Neuronal stem cell (in vitro differentiated cells): ENCODE data around the gene BARHL1.

Experiments used
- DNase-seq: peaks from one replicate; pipeline ENCODE4 v3.0.0-alpha.2; 2013; ENCODE audit warnings: low spot score
- H2AFZ ChIP-seq: one replicate; pipeline ENCODE4 v1.6.1; 2013; ENCODE audit warnings: mild to moderate bottlenecking, low read length, inconsistent platforms
- H2AK5ac ChIP-seq: 2 replicates; pipeline ENCODE4 v1.6.1; 2013; ENCODE audit warnings: low read depth, mild to moderate bottlenecking, inconsistent platforms, low read length, moderate library complexity, mixed read lengths
- H2BK120ac ChIP-seq: 2 replicates; pipeline ENCODE4 v1.6.1; 2013; ENCODE audit warnings: low read depth, mild to moderate bottlenecking, inconsistent platforms, low read length, moderate library complexity, mixed read lengths
- H2BK12ac ChIP-seq: one replicate; pipeline ENCODE4 v1.6.1; 2013; ENCODE audit warnings: low read length, inconsistent platforms
- H2BK15ac ChIP-seq: 2 replicates; pipeline ENCODE4 v1.6.1; 2013; ENCODE audit warnings: mild to moderate bottlenecking, low read length, inconsistent platforms, mixed read lengths
- H2BK5ac ChIP-seq: one replicate; pipeline ENCODE4 v1.6.1; 2013; ENCODE audit warnings: inconsistent platforms, mild to moderate bottlenecking, low read length, moderate library complexity
- H3K14ac ChIP-seq: one replicate; pipeline ENCODE4 v1.6.1; 2013; ENCODE audit warnings: low read length, inconsistent platforms
- H3K18ac ChIP-seq: 2 replicates; pipeline ENCODE4 v1.6.1; 2013; ENCODE audit warnings: low read length, inconsistent platforms
- H3K23ac ChIP-seq: 2 replicates; pipeline ENCODE4 v1.6.1; 2013; ENCODE audit warnings: low read depth, mild to moderate bottlenecking, mixed read lengths, low read length, inconsistent platforms; ENCODE audit not compliant: poor library complexity
- H3K27ac ChIP-seq: replicated peaks from 3 replicates; pipeline ENCODE4 v1.5.1; 2013; ENCODE audit warnings: low read length, inconsistent platforms
- H3K27me3 ChIP-seq, 3 experiments: 2 replicates each; pipeline ENCODE4 v1.6.1; 2013; ENCODE audit warnings: low read length in 3 of 3, mild to moderate bottlenecking in 2 of 3, inconsistent platforms in 1 of 3, low read depth in 1 of 3, mixed read lengths in 1 of 3, moderate library complexity in 1 of 3; ENCODE audit not compliant: control insufficient read depth in 3 of 3, insufficient read depth in 3 of 3
- H3K36me3 ChIP-seq, 2 donors: replicated peaks in 1 of 2; 2 replicates each; pipeline ENCODE4 v1.6.1; 2013; ENCODE audit warnings: low read length in 2 of 2; ENCODE audit not compliant: control insufficient read depth in 2 of 2, insufficient read depth in 2 of 2
- H3K4ac ChIP-seq: 2 replicates; pipeline ENCODE4 v1.6.1; 2013; ENCODE audit warnings: inconsistent platforms, mild to moderate bottlenecking, low read length, moderate library complexity
- H3K4me1 ChIP-seq, 2 donors: 1 replicate in 1 of 2; 2 replicates in 1 of 2; pipeline ENCODE4 v1.6.1; 2013; ENCODE audit warnings: low read length in 2 of 2, low read depth in 1 of 2; ENCODE audit not compliant: control insufficient read depth in 2 of 2, insufficient read depth in 1 of 2
- H3K4me2 ChIP-seq: one replicate; pipeline ENCODE4 v1.6.1; 2013; ENCODE audit warnings: mild to moderate bottlenecking, low read length, inconsistent platforms; ENCODE audit not compliant: insufficient read depth, poor library complexity, severe bottlenecking
- H3K4me3 ChIP-seq, 2 donors: 2 replicates each; pipeline ENCODE4 v1.5.1; 2013; ENCODE audit warnings: low read length in 2 of 2, mild to moderate bottlenecking in 2 of 2, inconsistent platforms in 1 of 2, moderate library complexity in 1 of 2
- H3K79me1 ChIP-seq: one replicate; pipeline ENCODE4 v1.6.1; 2013; ENCODE audit warnings: low read depth, mild to moderate bottlenecking, inconsistent platforms, low read length, moderate library complexity
- H3K9ac ChIP-seq: one replicate; pipeline ENCODE4 v1.6.1; 2013; ENCODE audit warnings: mild to moderate bottlenecking, low read depth, low read length, inconsistent platforms; ENCODE audit not compliant: poor library complexity
- H3K9me3 ChIP-seq, 2 donors: replicated peaks in 1 of 2; 2 replicates each; pipeline versions ENCODE3 to v1.6.1; 2013; ENCODE audit warnings: low read length in 2 of 2, mild to moderate bottlenecking in 2 of 2, inconsistent platforms in 1 of 2, low read depth in 1 of 2, mixed read lengths in 1 of 2, moderate library complexity in 1 of 2; ENCODE audit not compliant: control insufficient read depth in 2 of 2, insufficient read depth in 1 of 2
- H4K8ac ChIP-seq: one replicate; pipeline ENCODE4 v1.6.1; 2013; ENCODE audit warnings: low read depth, mild to moderate bottlenecking, inconsistent platforms, low read length, moderate library complexity
- H4K91ac ChIP-seq: one replicate; pipeline ENCODE4 v1.6.1; 2013; ENCODE audit warnings: low read length, low read depth, mild to moderate bottlenecking, inconsistent platforms; ENCODE audit not compliant: poor library complexity
- WGBS, 2 donors: extraction: QIAGEN DNeasy Blood & Tissue Kit; methylation state at CpG; one replicate each; pipeline ENCODE4 v1.1.7; 2013; ENCODE audit warnings: missing lambda C conversion rate in 2 of 2, mixed read lengths in 1 of 2; ENCODE audit not compliant: insufficient read length in 2 of 2, insufficient replicate concordance in 1 of 2; ENCODE audit errors: extremely low coverage in 2 of 2; 5-methylcytosine and 5-hydroxymethylcytosine counted together

The BARHL1 gene

DNA sequence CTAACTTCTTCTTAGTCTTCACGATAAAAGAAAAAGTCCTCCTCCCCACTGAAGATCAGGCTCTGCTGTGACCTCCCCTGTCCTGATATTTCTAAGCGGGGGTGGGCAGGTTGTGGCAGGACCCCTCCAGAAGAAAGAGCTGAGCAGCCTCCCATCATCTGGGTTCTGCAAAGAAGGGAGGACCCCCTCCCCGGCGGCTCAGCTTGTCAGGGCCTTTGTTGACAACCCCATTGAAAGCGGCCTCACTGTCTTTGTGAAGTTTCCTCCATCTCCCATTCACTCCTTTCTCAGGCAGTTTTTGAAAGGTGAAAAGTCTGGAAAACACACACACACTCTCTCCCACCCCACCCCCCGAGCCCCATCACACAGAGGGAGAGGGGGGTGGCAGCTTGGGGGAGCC is 26.2 kb upstream of the BARHL1 start:
- no peak overlapping the region for H4K91ac ChIP-seq
- H3K14ac ChIP-seq, result no peak overlapping the region
- no peaks in the 10 kb centered on the region for H3K36me3 ChIP-seq
- no peaks in the 10 kb centered on the region for H3K79me1 ChIP-seq
- peak overlapping the region; percentile 31 for H3K18ac ChIP-seq
- peak overlapping the region; percentile 77 for H2AFZ ChIP-seq
- peak overlapping the region; percentile 43 for H2BK15ac ChIP-seq
- H3K9ac ChIP-seq, result no peak overlapping the region
- H2BK12ac ChIP-seq, result no peak overlapping the region
- no peak overlapping the region for H4K8ac ChIP-seq
- peaks cover 22 to 34% of the 10 kb centered on the region in 2 donors for H3K4me1 ChIP-seq
- H3K4me3 ChIP-seq, result no peak overlapping the region
- peaks cover 2 to 4% of the 10 kb centered on the region in 2 donors for H3K9me3 ChIP-seq
- H3K4me2 ChIP-seq, result peak overlapping the region; percentile 57
- no peak for DNase-seq
- no CpG with 5 or more reads among the region's 6 CpGs for WGBS, 2 donors
- H3K27me3 ChIP-seq, result peaks cover 0 to 31% (median 0%) of the 10 kb centered on the region in 3 experiments
- H2BK120ac ChIP-seq, result no peak overlapping the region
- H3K27ac ChIP-seq, result peak overlapping the region; percentile 94
- H3K23ac ChIP-seq, result no peak overlapping the region
- H2BK5ac ChIP-seq, result peak overlapping the region; percentile 79
- peak overlapping the region; percentile 56 for H2AK5ac ChIP-seq
- H3K4ac ChIP-seq, result no peak overlapping the region

GRCh38 chr9:132556714-132557113 is 25.7 kb upstream of the BARHL1 start:
- peak overlapping the region; percentile 77 for H2AFZ ChIP-seq
- H4K8ac ChIP-seq, result no peak overlapping the region
- peak overlapping the region; percentile 97 for H3K18ac ChIP-seq
- no peak overlapping the region for H3K14ac ChIP-seq
- H3K9me3 ChIP-seq, result peaks cover 2 to 4% of the 10 kb centered on the region in 2 donors
- H3K4me2 ChIP-seq, result peak overlapping the region; percentile 40
- no peak overlapping the region for H3K23ac ChIP-seq
- no peak overlapping the region for H3K4ac ChIP-seq
- no peaks in the 10 kb centered on the region for H3K79me1 ChIP-seq
- H2BK120ac ChIP-seq, result peak overlapping the region; percentile 98
- peak overlapping the region; percentile 30 for H2BK15ac ChIP-seq
- peaks cover 25 to 37% of the 10 kb centered on the region in 2 donors for H3K4me1 ChIP-seq
- H3K27me3 ChIP-seq, result peaks cover 0 to 36% (median 0%) of the 10 kb centered on the region in 3 experiments
- no CpG with 5 or more reads among the region's 26 CpGs for WGBS, 2 donors
- no peak overlapping the region for H3K9ac ChIP-seq
- H3K36me3 ChIP-seq, result no peaks in the 10 kb centered on the region
- H2BK5ac ChIP-seq, result peak overlapping the region; percentile 79
- H4K91ac ChIP-seq, result no peak overlapping the region
- DNase-seq, result no peak
- no peak overlapping the region for H2AK5ac ChIP-seq
- H2BK12ac ChIP-seq, result peak overlapping the region; percentile 8
- peak overlapping the region; percentile 94 for H3K27ac ChIP-seq
- no peak overlapping the region for H3K4me3 ChIP-seq

GRCh38 chr9:132557159-132557558 is 25.2 kb upstream of the BARHL1 start:
- Histone ChIP-seq H3K36me3 (no peaks in the 10 kb centered on the region), H3K14ac (no peak overlapping the region), H3K9ac (peak overlapping the region; percentile 64), H2AK5ac (peak overlapping the region; percentile 93), H2BK15ac (peak overlapping the region; percentile 30), H3K79me1 (no peaks in the 10 kb centered on the region), H4K8ac (no peak overlapping the region), H2BK120ac (peak overlapping the region; percentile 98), H3K4me2 (no peak overlapping the region), H2BK5ac (peak overlapping the region; percentile 79), H3K4ac (no peak overlapping the region), H2AFZ (no peak overlapping the region), H3K18ac (peak overlapping the region; percentile 97), H3K27me3 (peaks cover 0 to 40% (median 0%) of the 10 kb centered on the region in 3 experiments), H3K23ac (no peak overlapping the region), H3K27ac (peak overlapping the region; percentile 94), H2BK12ac (peak overlapping the region; percentile 8), H4K91ac (no peak overlapping the region), H3K4me1 (peaks cover 29 to 36% of the 10 kb centered on the region in 2 donors), H3K4me3 (no peak overlapping the region), H3K9me3 (peaks cover 2 to 4% of the 10 kb centered on the region in 2 donors)
- no peak for DNase-seq
- no CpG with 5 or more reads among the region's 15 CpGs for WGBS, 2 donors

DNA sequence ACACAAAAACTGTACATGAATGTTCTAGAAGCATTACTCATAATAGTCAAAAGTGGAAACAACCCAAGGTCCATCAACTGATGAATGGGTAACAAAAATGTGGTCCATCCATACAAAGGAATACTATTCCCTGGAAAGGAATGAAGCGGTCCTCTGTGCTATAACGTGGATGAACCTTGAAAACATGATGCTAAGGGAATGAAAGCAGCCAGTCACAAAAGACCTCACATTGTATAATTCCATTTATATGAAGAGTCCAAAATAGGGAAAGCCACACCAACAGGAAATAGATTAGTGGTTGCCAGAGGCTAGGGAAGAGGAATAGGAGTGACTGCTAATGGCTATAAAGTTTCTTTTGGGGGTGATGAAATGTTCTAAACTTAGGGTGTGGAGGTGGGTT is 22.7 kb upstream of the BARHL1 start:
- peaks cover 2 to 4% of the 10 kb centered on the region in 2 donors for H3K9me3 ChIP-seq
- H2BK5ac ChIP-seq, result no peak overlapping the region
- H3K27ac ChIP-seq, result no peak overlapping the region
- DNase-seq, result no peak
- H4K8ac ChIP-seq, result no peak overlapping the region
- WGBS, 2 donors, result no CpG with 5 or more reads among the region's 2 CpGs
- no peak overlapping the region for H2BK15ac ChIP-seq
- H3K36me3 ChIP-seq, result no peaks in the 10 kb centered on the region
- no peaks in the 10 kb centered on the region for H3K79me1 ChIP-seq
- no peak overlapping the region for H3K14ac ChIP-seq
- no peak overlapping the region for H2BK12ac ChIP-seq
- no peak overlapping the region for H3K4me3 ChIP-seq
- no peak overlapping the region for H3K18ac ChIP-seq
- H3K4me1 ChIP-seq, result peaks cover 30 to 35% of the 10 kb centered on the region in 2 donors
- H3K23ac ChIP-seq, result no peak overlapping the region
- H3K27me3 ChIP-seq, result peaks cover 0 to 61% (median 0%) of the 10 kb centered on the region in 3 experiments
- H3K9ac ChIP-seq, result no peak overlapping the region
- H2AFZ ChIP-seq, result no peak overlapping the region
- no peak overlapping the region for H2AK5ac ChIP-seq
- no peak overlapping the region for H4K91ac ChIP-seq
- H2BK120ac ChIP-seq, result no peak overlapping the region
- H3K4me2 ChIP-seq, result no peak overlapping the region
- no peak overlapping the region for H3K4ac ChIP-seq
